GM12878 (cell line): ENCODE data around the gene PLA2G3.

Source experiments
- CTCF ChIP-seq, 3 experiments: IDR thresholded peaks in 2 of 3; conservative IDR thresholded peaks in 1 of 3; 2 replicates each; pipeline ENCODE4 v1.5.1; 2011; ENCODE audit warnings: low read depth in 3 of 3, low read length in 3 of 3, mild to moderate bottlenecking in 3 of 3, control low read depth in 2 of 3, moderate library complexity in 2 of 3, inconsistent platforms in 1 of 3, mixed read lengths in 1 of 3; ENCODE audit not compliant: control insufficient read depth in 2 of 3, insufficient read depth in 1 of 3; ENCODE audit errors: extremely low read depth in 1 of 3
- HCFC1 ChIP-seq: fragments of 150-350 bp; IDR thresholded peaks from 2 replicates; pipeline ENCODE4 v1.6.1; 2014; ENCODE audit warnings: low read length
- PML ChIP-seq: IDR thresholded peaks from 2 replicates; pipeline ENCODE4 v1.6.1; 2012; ENCODE audit warnings: low read length, inconsistent platforms
- POLR2A ChIP-seq: IDR thresholded peaks from 2 replicates; pipeline ENCODE4 v1.6.1; 2011; ENCODE audit warnings: low read depth, mild to moderate bottlenecking, low read length

GRCh38 chr22:31104869-31105268 lies 35.4 kb downstream of the PLA2G3 start:
- TF ChIP-seq HCFC1 (no peak), CTCF (IDR thresholded peaks at IDR 0.05 in 2 of 3, conservative IDR thresholded peaks at IDR 0.05 in 1 of 3; ENCODE audit: control insufficient read depth in 2 of 3, extremely low read depth in 1 of 3, insufficient read depth in 1 of 3, low read depth in 3 of 3, low read length in 3 of 3) (peak; percentile 21 to 58 (median 43); a peak in 5 of 6 replicates), POLR2A (no peak), PML (no peak)
